22Rv1 (cell line): ENCODE measurements around the gene FANCC.

Experiments used
- CTCF ChIP-seq: fragments of 450-650 bp; IDR thresholded peaks from 2 replicates; pipeline ENCODE4 v1.5.1; 2017; ENCODE audit warnings: mild to moderate bottlenecking
- ZFX ChIP-seq: fragments of 450-650 bp; IDR thresholded peaks from 2 replicates; pipeline ENCODE4 v1.6.1; 2017; ENCODE audit warnings: antibody characterized with exemption, borderline replicate concordance

GRCh38 chr9:95118596-95118995 lies 198.9 kb downstream of the FANCC start:
- TF ChIP-seq CTCF (no peak), ZFX (no peak)
